Sigmoid colon (tissue), 7 donors: ENCODE measurements around the gene SPTBN1. TPM values are rescaled to one million over a fixed set of nuclear protein-coding genes. Genes with fewer than 3 reads are reported as not detected.

Experiments used
- DNase-seq: peaks from one replicate; pipeline ENCODE4 v3.0.0-alpha.2; 2019
- H3K27ac ChIP-seq, 4 donors: fragments of 200-600 bp; sonication (generic); one replicate each; pipeline ENCODE4 v1.5.1; 2016 to 2019; ENCODE audit warnings: mild to moderate bottlenecking in 1 of 4
- H3K27me3 ChIP-seq, 3 donors: fragments of 200-600 bp; sonication (generic); one replicate each; pipeline ENCODE4 v1.5.1; 2019; ENCODE audit warnings: mild to moderate bottlenecking in 1 of 3
- H3K36me3 ChIP-seq, 4 donors: fragments of 200-600 bp; sonication (generic); one replicate each; pipeline ENCODE4 v1.5.1; 2016 to 2019
- H3K4me1 ChIP-seq, 4 donors: fragments of 200-600 bp; sonication (generic); one replicate each; pipeline ENCODE4 v1.5.1; 2017 to 2019
- H3K4me3 ChIP-seq, 4 donors: fragments of 200-600 bp; sonication (generic); one replicate each; pipeline ENCODE4 v1.5.1; 2017 to 2019; ENCODE audit warnings: mild to moderate bottlenecking in 2 of 4, moderate library complexity in 1 of 4
- H3K9me3 ChIP-seq, 4 donors: fragments of 200-600 bp in 3 of 4; sonication (generic) in 3 of 4; one replicate each; pipeline versions ENCODE4 v1.5.1 to v1.6.1; 2013 to 2019
- CTCF ChIP-seq, 4 experiments: fragments of 450-650 bp in 3 of 4; fragments of 200-600 bp in 1 of 4; IDR thresholded peaks; one replicate each; pipeline ENCODE4 v1.5.1; 2016 to 2019; ENCODE audit warnings: antibody characterized with exemption in 4 of 4, mild to moderate bottlenecking in 3 of 4, moderate library complexity in 2 of 4
- EP300 ChIP-seq, 4 donors: sonication (generic); formaldehyde crosslinking; IDR thresholded peaks; one replicate each; pipeline ENCODE4 v1.6.1; 2017; ENCODE audit warnings: antibody characterized with exemption in 4 of 4
- POLR2A ChIP-seq, 2 donors: fragments of 450-650 bp; IDR thresholded peaks; one replicate each; pipeline ENCODE4 v1.6.1; 2016; ENCODE audit warnings: antibody characterized with exemption in 2 of 2, mild to moderate bottlenecking in 2 of 2, moderate library complexity in 2 of 2
- POLR2AphosphoS5 ChIP-seq, 4 donors: sonication (generic); formaldehyde crosslinking; IDR thresholded peaks; one replicate each; pipeline ENCODE4 v1.6.1; 2017; ENCODE audit warnings: antibody characterized with exemption in 4 of 4
- WGBS, 2 donors: extraction: QIAGEN DNeasy Blood & Tissue Kit; methylation state at CpG; one replicate each; pipeline ENCODE4 v1.1.7; 2013; 5-methylcytosine and 5-hydroxymethylcytosine counted together
- intact Hi-C: fragments of 100-400 bp; cut with DNase I; formaldehyde crosslinking; loops from one replicate; pipeline ENCODE4 v1.15.1; 2023
- polyA plus RNA-seq, 3 donors: library from polyadenylated mRNA; stranded (reverse); fragments of 200-250 nt; gene quantifications; one replicate each; pipeline ENCODE4 v1.2.3, GENCODE V29; 2013
- total RNA-seq, 4 donors: library from RNA; depleted of rRNA; stranded (reverse); fragments of >200 nt; gene quantifications; one replicate each; pipeline ENCODE4 v1.1.0, GENCODE V29; 2016
- donor health status: healthy with polysubstance abuse.
- donor health status: Bipolar disorder and iron deficiency.
- donor health status: healthy.

Gene SPTBN1
- total and polyA plus RNA-seq, 7 donors = 23.1 to 273 (median 169) TPM

- TF ChIP-seq POLR2A (IDR thresholded peaks at IDR 0.05) = no peak
- no peak for TF ChIP-seq CTCF (IDR thresholded peaks at IDR 0.05)
- TF ChIP-seq POLR2AphosphoS5 (IDR thresholded peaks at IDR 0.05) = no peak
- TF ChIP-seq EP300 (IDR thresholded peaks at IDR 0.05) = no peak
- Histone ChIP-seq H3K4me3 (no peak overlapping the region), H3K27ac (no peak overlapping the region), H3K27me3 (peaks cover 0 to 12% (median 0%) of the 10 kb centered on the region in 3 donors), H3K36me3 (no peaks in the 10 kb centered on the region), H3K9me3 (no peaks in the 10 kb centered on the region), H3K4me1 (peaks cover 0 to 14% (median 12%) of the 10 kb centered on the region in 4 donors)
- WGBS, 2 donors = 36 to 80% methylated on average over 1 of the region's 1 CpG
- no peak for DNase-seq
- intact Hi-C loops = loop anchor here (5.0 to 10.0 kb wide), 2 partner anchors 499 to 542 kb away; no protein-coding TSS in a partner anchor
These were observed 250.5 kb downstream of the SPTBN1 start for GRCh38 chr2:54706622-54707021.

- peaks cover 0 to 12% (median 0%) of the 10 kb centered on the region in 3 donors for H3K27me3 ChIP-seq
- H3K9me3 ChIP-seq = no peaks in the 10 kb centered on the region
- TF ChIP-seq POLR2AphosphoS5 (IDR thresholded peaks at IDR 0.05) (no peak), EP300 (IDR thresholded peaks at IDR 0.05) (no peak), CTCF (IDR thresholded peaks at IDR 0.05) (no peak), POLR2A (IDR thresholded peaks at IDR 0.05) (no peak)
- 7 to 15% methylated on average over 35 of the region's 35 CpGs for WGBS, 2 donors
- H3K36me3 ChIP-seq = no peaks in the 10 kb centered on the region
- intact Hi-C loops = loop anchor here (5.0 to 10.0 kb wide), 2 partner anchors 501 to 544 kb away; no protein-coding TSS in a partner anchor
- H3K4me1 ChIP-seq = peaks cover 0 to 14% (median 12%) of the 10 kb centered on the region in 4 donors
- peak overlapping the region; percentile 20 to 48 (median 40) for H3K4me3 ChIP-seq
- no peak overlapping the region for H3K27ac ChIP-seq
- peak; percentile 73 for DNase-seq
These were observed 252.6 kb downstream of the SPTBN1 start for GRCh38 chr2:54708584-54709335.

- TF ChIP-seq POLR2A (IDR thresholded peaks at IDR 0.05) = no peak
- no peak for TF ChIP-seq EP300 (IDR thresholded peaks at IDR 0.05)
- TF ChIP-seq POLR2AphosphoS5 (IDR thresholded peaks at IDR 0.05) = no peak
- TF ChIP-seq CTCF (IDR thresholded peaks at IDR 0.05) = no peak
- peaks cover 0 to 14% (median 12%) of the 10 kb centered on the region in 4 donors for H3K4me1 ChIP-seq
- no peaks in the 10 kb centered on the region for H3K9me3 ChIP-seq
- peak overlapping the region; percentile 20 to 48 (median 40) for H3K4me3 ChIP-seq
- DNase-seq = no peak
- WGBS, 2 donors = 7 to 28% methylated on average over 18 of the region's 18 CpGs
- H3K36me3 ChIP-seq = no peaks in the 10 kb centered on the region
- no peak overlapping the region for H3K27ac ChIP-seq
- peaks cover 0 to 12% (median 0%) of the 10 kb centered on the region in 3 donors for H3K27me3 ChIP-seq
- intact Hi-C loops = loop anchor here (5.0 to 10.0 kb wide), 2 partner anchors 502 to 545 kb away; no protein-coding TSS in a partner anchor
These were observed 253.2 kb downstream of the SPTBN1 start for GRCh38 chr2:54709336-54709809.

GRCh38 chr2:54710216-54710615 lies 254.1 kb downstream of the SPTBN1 start:
- Histone ChIP-seq H3K4me3 (no peak overlapping the region), H3K27me3 (peaks cover 0 to 12% (median 0%) of the 10 kb centered on the region in 3 donors), H3K36me3 (no peaks in the 10 kb centered on the region), H3K27ac (no peak overlapping the region), H3K9me3 (no peaks in the 10 kb centered on the region), H3K4me1 (peaks cover 0 to 14% (median 12%) of the 10 kb centered on the region in 4 donors)
- intact Hi-C loops = no loop called here
- WGBS, 2 donors = 89 to 91% methylated on average over 10 of the region's 10 CpGs
- TF ChIP-seq POLR2A (IDR thresholded peaks at IDR 0.05) (no peak), CTCF (IDR thresholded peaks at IDR 0.05) (no peak), POLR2AphosphoS5 (IDR thresholded peaks at IDR 0.05) (no peak), EP300 (IDR thresholded peaks at IDR 0.05) (no peak)
- DNase-seq = no peak
